HepG2 (cell line): ENCODE results near the gene PHKB. TPM values are rescaled to one million over a fixed set of nuclear protein-coding genes. Genes with fewer than 3 reads are reported as not detected.
A peak's percentile ranks its signal among the peaks of the same experiment; 100 is the strongest.

Source experiments
- AKNA ChIP-seq: sonication (generic); formaldehyde crosslinking; IDR thresholded peaks from 2 replicates; pipeline ENCODE4 v1.4.0; 2020; ENCODE audit warnings: missing genetic modification reagents, borderline replicate concordance
- ELF1 ChIP-seq: sonication (generic); formaldehyde crosslinking; IDR thresholded peaks from 2 replicates; pipeline ENCODE4 v1.4.0; 2020; ENCODE audit warnings: missing genetic modification reagents
- FOXA3 ChIP-seq: IDR thresholded peaks from 2 replicates; pipeline ENCODE4 v1.6.1; 2016; ENCODE audit warnings: missing genetic modification reagents, missing compliant biosample characterization
- HIVEP1 ChIP-seq: sonication (generic); formaldehyde crosslinking; IDR thresholded peaks from 2 replicates; pipeline ENCODE4 v1.4.0; 2020; ENCODE audit warnings: mild to moderate bottlenecking, missing genetic modification reagents
- IRF2 ChIP-seq: IDR thresholded peaks from 2 replicates; pipeline ENCODE4 v1.6.1; 2018; ENCODE audit warnings: missing genetic modification reagents, missing compliant biosample characterization
- KDM5B ChIP-seq: sonication (generic); formaldehyde crosslinking; IDR thresholded peaks from 2 replicates; pipeline ENCODE4 v1.4.0; 2020; ENCODE audit warnings: missing genetic modification reagents, mild to moderate bottlenecking, borderline replicate concordance
- MYNN ChIP-seq: sonication (generic); formaldehyde crosslinking; IDR thresholded peaks from 2 replicates; pipeline ENCODE4 v1.4.0; 2020; ENCODE audit warnings: mild to moderate bottlenecking, low read depth, missing genetic modification reagents
- SKIL ChIP-seq: sonication (generic); formaldehyde crosslinking; IDR thresholded peaks from 2 replicates; pipeline ENCODE4 v1.8.0; 2022; ENCODE audit warnings: missing genetic modification reagents, mild to moderate bottlenecking, moderate library complexity, borderline replicate concordance
- SNAPC2 ChIP-seq: sonication (generic); formaldehyde crosslinking; IDR thresholded peaks from 2 replicates; pipeline ENCODE4 v1.8.1; 2022; ENCODE audit warnings: mild to moderate bottlenecking, missing genetic modification reagents
- TCF7L2 ChIP-seq: IDR thresholded peaks from 2 replicates; pipeline ENCODE4 v1.6.1; 2011; ENCODE audit warnings: mild to moderate bottlenecking, low read depth, low read length, moderate library complexity
- YEATS4 ChIP-seq: sonication (generic); formaldehyde crosslinking; IDR thresholded peaks from 2 replicates; pipeline ENCODE4 v1.4.0; 2020; ENCODE audit warnings: missing genetic modification reagents, borderline replicate concordance
- ZBTB7A ChIP-seq: sonication (generic); formaldehyde crosslinking; IDR thresholded peaks from 2 replicates; pipeline ENCODE4 v1.8.0; 2022; ENCODE audit warnings: mild to moderate bottlenecking, missing genetic modification reagents
- ZMAT3 ChIP-seq: sonication (generic); formaldehyde crosslinking; conservative IDR thresholded peaks from 2 replicates; pipeline ENCODE4 v1.7.0; 2021; ENCODE audit warnings: missing genetic modification reagents
- ZNF18 ChIP-seq: sonication (generic); formaldehyde crosslinking; IDR thresholded peaks from 2 replicates; pipeline ENCODE4 v1.8.0; 2022; ENCODE audit warnings: mild to moderate bottlenecking, missing genetic modification reagents; ENCODE audit not compliant: insufficient replicate concordance
- ZNF296 ChIP-seq: sonication (generic); formaldehyde crosslinking; conservative IDR thresholded peaks from 2 replicates; pipeline ENCODE4 v1.5.0; 2020; ENCODE audit warnings: mild to moderate bottlenecking, missing genetic modification reagents
- ZNF724P ChIP-seq: sonication (generic); formaldehyde crosslinking; IDR thresholded peaks from 2 replicates; pipeline ENCODE4 v1.8.0; 2022; ENCODE audit warnings: missing genetic modification reagents, borderline replicate concordance
- ZXDC ChIP-seq: sonication (generic); formaldehyde crosslinking; IDR thresholded peaks from 2 replicates; pipeline ENCODE4 v1.5.0; 2020; ENCODE audit warnings: mild to moderate bottlenecking, missing genetic modification reagents
- polyA plus RNA-seq, 8 experiments: library from polyadenylated mRNA; depleted of rRNA in 3 of 8; stranded (reverse) in 7 of 8; unstranded in 1 of 8; fragments of >200 nt; fragmentation: Illumina TruSeq in 4 of 8; extraction: Trizol in 4 of 8; gene quantifications; 2 replicates each; pipeline versions ENCODE4 v1.2.1 to v1.2.3, GENCODE V29; 2011 to 2016; ENCODE audit warnings: low read depth in 4 of 8, missing spikeins in 1 of 8, mixed read lengths in 1 of 8; ENCODE audit not compliant: insufficient read depth in 1 of 8
- total RNA-seq, 5 experiments: library from RNA; depleted of rRNA; stranded (reverse); fragments of >200 nt; fragmentation: Illumina TruSeq; extraction: Trizol; gene quantifications; 2 replicates each; pipeline ENCODE4 v1.2.3, GENCODE V29; 2016; ENCODE audit warnings: low read depth in 1 of 5

PHKB gene
- total and polyA plus RNA-seq, 2 of the 13 experiments (the other 11 are each of a cell fraction or from before 2014, with no cell fraction given), result 66.0 to 80.8 TPM

GRCh38 chr16:47553853-47554564, 92.9 kb downstream of the PHKB start (continued):
- TF ChIP-seq ZXDC (CRISPR knock-in tag) (no peak), HIVEP1 (CRISPR knock-in tag) (peak; percentile 69), FOXA3 (CRISPR knock-in tag) (peak; percentile 83), AKNA (CRISPR knock-in tag) (no peak), ZNF724P (CRISPR knock-in tag) (0 out of 2 replicates have a peak, but pooled peaks have one; percentile 40), YEATS4 (no peak), ELF1 (no peak), ZNF296 (CRISPR knock-in tag) (no peak), TCF7L2 (no peak), SNAPC2 (CRISPR knock-in tag) (no peak), ZBTB7A (0 out of 2 replicates have a peak, but pooled peaks have one; percentile 48), ZNF18 (CRISPR knock-in tag) (no peak), ZMAT3 (CRISPR knock-in tag) (no peak), SKIL (no peak), IRF2 (CRISPR knock-in tag) (no peak; the same call in 1 of the 2 replicates), KDM5B (0 out of 2 replicates have a peak, but pooled peaks have one; percentile 54), MYNN (no peak)
